Osteocyte (in vitro differentiated cells): Measurements from ENCODE around the gene SAMD14. TPM values are rescaled to one million over a fixed set of nuclear protein-coding genes. Genes with fewer than 3 reads are reported as not detected.
A peak's percentile ranks its signal among the peaks of the same experiment; 100 is the strongest.

Experiments
- DNase-seq: peaks from one replicate; pipeline ENCODE4 v3.0.0; 2021; ENCODE audit warnings: mixed read lengths; ENCODE audit not compliant: unreplicated experiment; ENCODE audit errors: extremely low spot score
- H3K27ac Mint-ChIP-seq: one replicate; pipeline ENCODE4 v1.8.0; 2021; ENCODE audit warnings: mild to moderate bottlenecking, mixed read lengths; ENCODE audit not compliant: unreplicated experiment
- H3K27me3 Mint-ChIP-seq: one replicate; pipeline ENCODE4 v1.8.0; 2021; ENCODE audit warnings: mixed read lengths; ENCODE audit not compliant: unreplicated experiment
- H3K36me3 Mint-ChIP-seq: one replicate; pipeline ENCODE4 v1.8.0; 2021; ENCODE audit warnings: mixed read lengths; ENCODE audit not compliant: unreplicated experiment
- H3K4me1 Mint-ChIP-seq: one replicate; pipeline ENCODE4 v1.8.0; 2021; ENCODE audit warnings: mixed read lengths; ENCODE audit not compliant: unreplicated experiment
- H3K4me3 Mint-ChIP-seq: one replicate; pipeline ENCODE4 v1.8.0; 2021; ENCODE audit warnings: mild to moderate bottlenecking, moderate library complexity, mixed read lengths; ENCODE audit not compliant: unreplicated experiment
- H3K9me3 Mint-ChIP-seq: one replicate; pipeline ENCODE4 v1.8.0; 2021; ENCODE audit warnings: mixed read lengths; ENCODE audit not compliant: unreplicated experiment
- total RNA-seq: library from RNA; stranded (reverse); gene quantifications from 2 replicates; pipeline ENCODE4 v1.2.1, GENCODE V29; 2021
- TF ChIP-seq, protein P1 (sequence below): fragments of 200-600 bp; sonication (generic); IDR thresholded peaks from 2 replicates; pipeline ENCODE4 v1.5.0; 2021; ENCODE audit warnings: antibody characterized with exemption, mild to moderate bottlenecking, moderate library complexity

Gene SAMD14
- total RNA-seq, 1 donor from 2014 or later, result 36.8 TPM

DNA sequence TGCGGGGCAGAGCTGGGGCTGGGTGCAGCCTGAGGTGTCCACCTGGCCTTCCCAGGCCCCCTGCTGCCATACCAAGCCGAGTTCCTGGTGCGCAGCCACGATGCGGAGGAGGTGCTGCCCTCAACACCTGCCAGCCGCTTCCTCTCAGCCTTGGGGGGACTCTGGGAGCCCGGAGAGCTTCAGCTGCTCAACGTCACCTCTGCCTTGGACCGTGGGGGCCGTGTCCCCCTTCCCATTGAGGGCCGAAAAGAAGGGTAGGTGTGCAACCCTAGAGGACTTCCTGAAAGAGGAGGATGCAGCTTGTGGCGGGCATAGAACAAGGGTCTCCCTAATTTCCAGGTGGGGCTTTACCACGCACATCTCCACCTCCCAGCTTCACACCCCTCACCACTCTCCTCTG lies 38.4 kb upstream of the SAMD14 start:
- DNase-seq, result no peak
- Mint-ChIP-seq H3K36me3 (peaks cover 3% of the 10 kb centered on the region), H3K4me1 (peaks cover 56% of the 10 kb centered on the region), H3K27me3 (no peaks in the 10 kb centered on the region), H3K27ac (peak overlapping the region; percentile 86), H3K9me3 (no peaks in the 10 kb centered on the region), H3K4me3 (no peak overlapping the region)
- TF ChIP-seq, protein P1, sequence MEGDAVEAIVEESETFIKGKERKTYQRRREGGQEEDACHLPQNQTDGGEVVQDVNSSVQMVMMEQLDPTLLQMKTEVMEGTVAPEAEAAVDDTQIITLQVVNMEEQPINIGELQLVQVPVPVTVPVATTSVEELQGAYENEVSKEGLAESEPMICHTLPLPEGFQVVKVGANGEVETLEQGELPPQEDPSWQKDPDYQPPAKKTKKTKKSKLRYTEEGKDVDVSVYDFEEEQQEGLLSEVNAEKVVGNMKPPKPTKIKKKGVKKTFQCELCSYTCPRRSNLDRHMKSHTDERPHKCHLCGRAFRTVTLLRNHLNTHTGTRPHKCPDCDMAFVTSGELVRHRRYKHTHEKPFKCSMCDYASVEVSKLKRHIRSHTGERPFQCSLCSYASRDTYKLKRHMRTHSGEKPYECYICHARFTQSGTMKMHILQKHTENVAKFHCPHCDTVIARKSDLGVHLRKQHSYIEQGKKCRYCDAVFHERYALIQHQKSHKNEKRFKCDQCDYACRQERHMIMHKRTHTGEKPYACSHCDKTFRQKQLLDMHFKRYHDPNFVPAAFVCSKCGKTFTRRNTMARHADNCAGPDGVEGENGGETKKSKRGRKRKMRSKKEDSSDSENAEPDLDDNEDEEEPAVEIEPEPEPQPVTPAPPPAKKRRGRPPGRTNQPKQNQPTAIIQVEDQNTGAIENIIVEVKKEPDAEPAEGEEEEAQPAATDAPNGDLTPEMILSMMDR, result no peak

DNA sequence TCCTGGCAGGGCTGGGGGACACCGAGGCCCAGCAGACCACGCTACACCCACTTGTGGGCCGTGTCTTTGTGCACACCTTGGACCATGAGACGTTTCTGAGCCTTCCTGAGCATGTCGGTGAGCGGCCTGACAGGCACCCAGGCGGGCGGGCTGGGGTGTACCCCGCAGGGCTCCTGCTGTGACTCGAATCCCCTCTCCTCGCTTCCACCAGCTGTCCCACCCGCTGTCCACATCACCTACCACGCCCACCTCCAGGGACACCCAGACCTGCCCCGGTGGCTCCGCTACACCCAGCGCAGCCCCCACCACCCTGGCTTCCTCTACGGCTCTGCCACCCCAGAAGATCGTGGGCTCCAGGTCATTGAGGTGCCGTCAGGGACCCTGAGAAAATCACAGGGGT lies 37.4 kb upstream of the SAMD14 start:
- no peaks in the 10 kb centered on the region for H3K9me3 Mint-ChIP-seq
- no peak overlapping the region for H3K27ac Mint-ChIP-seq
- no peak overlapping the region for H3K4me3 Mint-ChIP-seq
- DNase-seq, result no peak
- TF ChIP-seq, protein P1, result no peak
- H3K27me3 Mint-ChIP-seq, result no peaks in the 10 kb centered on the region
- peaks cover 3% of the 10 kb centered on the region for H3K36me3 Mint-ChIP-seq
- peaks cover 47% of the 10 kb centered on the region for H3K4me1 Mint-ChIP-seq

- peaks cover 3% of the 10 kb centered on the region for H3K36me3 Mint-ChIP-seq
- H3K9me3 Mint-ChIP-seq, result no peaks in the 10 kb centered on the region
- H3K4me3 Mint-ChIP-seq, result no peak overlapping the region
- TF ChIP-seq, protein P1, result no peak
- H3K27me3 Mint-ChIP-seq, result no peaks in the 10 kb centered on the region
- H3K4me1 Mint-ChIP-seq, result peaks cover 43% of the 10 kb centered on the region
- peak overlapping the region; percentile 41 for H3K27ac Mint-ChIP-seq
- no peak for DNase-seq
These were observed 36.7 kb upstream of the SAMD14 start for GRCh38 chr17:50166518-50167181.

DNA sequence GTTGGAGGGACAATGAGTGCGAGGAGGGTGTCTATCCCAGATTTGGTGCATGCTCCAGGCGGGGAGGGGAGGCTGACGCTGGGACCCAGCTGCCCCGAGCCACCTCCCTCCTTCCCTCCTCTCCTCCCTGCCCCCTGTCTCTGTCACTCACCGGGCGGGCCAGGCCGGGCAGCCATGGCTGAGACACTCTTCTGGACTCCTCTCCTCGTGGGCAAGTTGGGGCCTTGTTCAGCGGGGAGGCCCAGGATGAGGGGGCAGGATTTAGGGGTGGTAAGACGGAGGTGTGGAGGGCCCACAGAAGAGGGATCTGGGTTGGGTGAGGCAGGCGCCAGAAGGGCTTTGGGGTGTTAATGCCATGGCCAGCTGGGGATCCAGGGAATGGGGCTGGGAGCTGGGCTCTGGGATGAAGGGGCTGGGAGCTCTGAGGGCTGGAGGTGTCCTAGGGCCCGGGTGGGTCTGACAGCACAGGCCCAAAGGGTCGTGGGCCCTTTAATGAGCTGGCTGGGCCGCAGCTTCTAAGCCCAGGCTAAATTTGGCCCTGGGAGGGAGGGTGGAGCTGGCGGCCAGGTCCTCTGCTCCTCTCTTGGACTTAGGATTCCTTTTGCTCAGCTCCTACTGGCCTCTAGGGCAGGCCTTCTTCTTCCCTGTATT lies 36.0 kb upstream of the SAMD14 start, which contains the start of gene SGCA:
SGCA (plus strand) TSS at position 139 of the 651 bp plus-strand sequence; CDS start at position 175, 36 bp downstream.
- H3K27me3 Mint-ChIP-seq, result no peaks in the 10 kb centered on the region
- no peak within 1 kb of the TSS for H3K4me3 Mint-ChIP-seq
- DNase-seq, result no peak
- H3K9me3 Mint-ChIP-seq, result no peaks in the 10 kb centered on the region
- H3K4me1 Mint-ChIP-seq, result peaks cover 42% of the 10 kb centered on the region
- peaks cover under 1% of the 10 kb centered on the region for H3K36me3 Mint-ChIP-seq
- peak within 1 kb of the TSS; percentile 67 for H3K27ac Mint-ChIP-seq
- TF ChIP-seq, protein P1, result no peak

- peak overlapping the region; percentile 67 for H3K27ac Mint-ChIP-seq
These were observed 35.5 kb upstream of the SAMD14 start for GRCh38 chr17:50165466-50165865.

More at GRCh38 chr17:50165466-50165865, 35.5 kb upstream of the SAMD14 start:
- DNase-seq, result no peak
- H3K4me1 Mint-ChIP-seq, result peaks cover 42% of the 10 kb centered on the region
- no peaks in the 10 kb centered on the region for H3K36me3 Mint-ChIP-seq
- H3K4me3 Mint-ChIP-seq, result no peak overlapping the region
- TF ChIP-seq, protein P1, result no peak
- no peaks in the 10 kb centered on the region for H3K27me3 Mint-ChIP-seq
- H3K9me3 Mint-ChIP-seq, result no peaks in the 10 kb centered on the region
